HPDE6-E6E7 (cell line): ENCODE data around the gene GLRX2.
"Not testable (repeated sequence)": the region's sequence is repeated elsewhere in the genome, so short reads cannot be mapped to it uniquely, and the experiment has no call there.

Source experiments
- DNase-seq: peaks from one replicate; pipeline ENCODE4 v3.0.0; 2011; ENCODE audit warnings: missing footprints; ENCODE audit errors: extremely low spot score

Gene GLRX2

DNA sequence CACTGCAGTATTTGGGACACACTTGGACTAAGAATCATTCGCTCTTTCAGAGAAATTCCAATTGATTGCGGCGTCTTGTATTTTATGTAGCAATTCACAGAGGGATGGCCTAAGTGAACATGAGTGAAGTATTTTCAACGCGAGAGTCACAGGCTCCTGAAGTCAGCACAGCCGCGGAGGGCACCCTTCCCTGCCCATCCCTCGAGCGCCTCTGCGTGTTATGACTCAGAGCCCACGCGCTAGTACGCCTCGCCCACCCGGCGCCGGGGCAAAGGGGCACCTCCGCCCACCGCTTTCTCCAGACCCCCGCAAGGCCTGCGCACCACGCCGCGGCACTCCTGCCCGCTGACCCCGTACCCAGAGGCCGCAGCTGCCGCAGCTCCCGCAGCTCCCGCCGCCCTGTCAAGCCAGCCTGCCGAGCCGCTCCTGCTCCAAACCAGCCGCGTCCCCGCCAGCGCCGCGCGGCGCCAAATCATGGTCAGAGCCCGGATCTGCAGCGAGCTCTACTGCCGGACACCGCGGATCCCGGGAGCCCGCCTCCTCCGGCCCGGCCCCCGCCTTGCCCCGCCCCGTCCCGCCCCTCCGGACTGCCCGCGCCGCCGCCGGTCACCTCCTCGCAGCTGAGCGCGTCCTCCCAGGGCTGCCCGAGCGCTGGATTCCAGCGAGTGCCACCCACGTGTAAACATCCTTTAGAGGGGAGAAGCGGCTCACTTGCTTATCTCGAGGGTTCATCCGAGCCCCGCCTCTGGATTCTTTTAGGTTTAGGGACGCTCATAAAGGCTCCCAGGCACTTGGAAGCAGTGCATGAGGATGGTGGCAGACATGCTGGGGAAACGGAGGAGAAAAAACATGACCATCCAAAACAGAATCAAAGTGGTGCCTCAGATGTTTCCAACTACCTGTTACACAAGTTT is at the start of gene GLRX2:
TSS of gene GLRX2 (minus strand) at position 508 of the 914 bp plus-strand sequence. CDS start at position 476, 32 bp downstream.
- peak; percentile 87 for DNase-seq

DNA sequence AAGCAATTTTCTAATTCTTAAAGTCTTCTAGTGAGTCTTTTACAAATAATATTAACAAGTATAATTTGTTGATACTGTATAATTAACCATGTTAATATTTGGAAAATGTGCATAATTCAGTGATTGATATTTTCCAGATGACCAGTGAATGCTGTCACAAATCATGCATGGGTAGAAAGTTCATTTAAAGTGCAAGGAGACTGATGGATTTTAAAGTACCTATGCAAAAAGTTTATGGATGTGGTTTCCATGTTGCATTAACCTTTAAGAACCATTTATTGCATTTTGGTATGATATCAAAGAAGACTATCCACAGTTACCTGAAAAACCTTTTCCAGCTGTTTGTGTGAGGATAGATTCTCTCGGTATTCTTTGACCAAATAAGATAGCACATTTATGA is 39.8 kb upstream of the GLRX2 start:
- DNase-seq, result no peak

DNA sequence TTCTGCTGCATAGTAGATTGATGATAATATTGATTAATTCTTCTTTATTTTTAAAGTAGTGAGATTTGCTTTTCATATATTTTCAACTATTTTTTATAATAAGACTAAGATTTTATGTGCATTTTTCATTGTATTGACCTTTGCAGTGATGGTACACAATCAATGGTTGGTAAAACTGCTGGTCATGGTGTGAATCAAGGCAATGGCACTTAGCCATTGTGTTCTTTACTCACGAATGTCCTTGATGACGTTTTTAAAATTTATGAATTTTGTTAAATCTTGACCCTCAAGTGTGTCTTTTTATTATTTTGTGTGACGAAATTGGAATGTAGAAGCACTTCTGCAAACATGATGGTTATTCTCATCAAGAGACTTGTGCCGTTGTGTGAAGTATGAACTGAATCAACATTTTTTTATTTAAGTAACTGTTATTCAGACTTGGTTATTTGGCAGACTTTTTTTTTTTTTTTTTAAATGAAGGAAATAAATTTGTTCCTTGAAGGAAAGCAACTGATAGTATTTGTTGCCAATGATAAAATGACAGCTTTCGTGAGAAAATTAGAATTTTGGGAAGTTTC is 39.2 kb upstream of the GLRX2 start:
- DNase-seq, result no peak

DNA sequence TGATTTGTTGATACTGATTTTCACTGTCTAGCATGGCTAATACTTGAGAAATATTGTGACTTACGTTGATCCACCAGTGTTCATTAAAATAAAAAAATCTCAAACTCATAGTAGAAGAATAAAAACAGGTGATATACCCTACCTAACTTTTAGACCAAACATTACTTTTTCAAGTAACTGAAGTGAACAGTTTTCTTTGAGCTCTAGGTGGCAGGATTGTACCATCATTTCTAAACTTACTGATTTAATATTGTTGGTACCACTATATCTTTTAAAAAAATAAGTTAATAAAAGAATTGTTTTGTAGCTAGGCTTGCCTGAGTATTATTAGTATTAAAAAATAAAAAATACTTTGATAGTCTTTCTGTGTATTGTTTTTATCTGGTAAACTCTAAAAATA is 38.1 kb upstream of the GLRX2 start:
- no peak for DNase-seq

DNA sequence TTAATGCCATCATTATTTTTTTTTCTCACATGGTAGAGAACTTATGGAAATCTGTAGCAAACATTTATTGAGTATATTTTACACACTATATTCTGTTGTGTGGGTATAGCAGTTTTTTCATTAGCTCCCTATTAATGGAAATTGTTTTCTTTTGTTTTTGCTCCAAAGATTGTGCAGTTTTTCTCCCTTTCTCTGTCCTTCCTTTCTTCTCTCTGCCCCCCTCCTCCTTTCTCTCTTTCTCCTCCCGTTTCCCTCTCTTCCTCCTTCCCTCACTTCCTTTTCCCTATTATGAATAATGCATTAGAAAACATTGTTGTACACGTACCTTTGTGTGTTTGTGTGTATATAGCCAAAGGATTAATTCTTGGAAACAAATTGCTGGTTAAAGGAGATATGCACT is 37.2 kb upstream of the GLRX2 start:
- DNase-seq, result no peak

GRCh38 chr1:193141804-193142203 is 36.6 kb upstream of the GLRX2 start:
- no peak for DNase-seq

GRCh38 chr1:193140254-193140653 is 35.0 kb upstream of the GLRX2 start:
- no peak for DNase-seq

- no peak for DNase-seq
Observed at GRCh38 chr1:193131266-193131860, 26.1 kb upstream of the GLRX2 start.

DNA sequence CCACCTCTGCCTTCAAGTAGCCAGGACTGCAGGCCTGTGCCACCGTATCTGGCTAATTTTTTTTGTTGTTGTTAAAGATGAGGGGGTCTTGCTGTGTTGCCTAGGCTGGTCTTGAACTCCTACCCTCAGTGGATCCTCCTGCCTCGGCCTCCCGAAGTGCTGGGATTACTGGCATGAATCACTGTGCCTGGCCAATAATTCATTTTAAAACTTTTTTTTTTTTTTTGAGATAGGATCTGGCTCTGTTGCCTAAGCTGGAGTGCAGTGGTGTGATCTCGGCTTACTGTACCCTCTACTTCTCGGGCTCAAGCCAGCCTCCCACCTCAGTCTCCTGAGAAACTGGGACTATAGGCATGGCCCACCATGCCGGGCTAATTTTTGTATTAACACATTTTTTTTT is 20.2 kb upstream of the GLRX2 start:
- DNase-seq, result no peak

GRCh38 chr1:193123751-193124150 is 18.5 kb upstream of the GLRX2 start:
- DNase-seq, result no peak

DNA sequence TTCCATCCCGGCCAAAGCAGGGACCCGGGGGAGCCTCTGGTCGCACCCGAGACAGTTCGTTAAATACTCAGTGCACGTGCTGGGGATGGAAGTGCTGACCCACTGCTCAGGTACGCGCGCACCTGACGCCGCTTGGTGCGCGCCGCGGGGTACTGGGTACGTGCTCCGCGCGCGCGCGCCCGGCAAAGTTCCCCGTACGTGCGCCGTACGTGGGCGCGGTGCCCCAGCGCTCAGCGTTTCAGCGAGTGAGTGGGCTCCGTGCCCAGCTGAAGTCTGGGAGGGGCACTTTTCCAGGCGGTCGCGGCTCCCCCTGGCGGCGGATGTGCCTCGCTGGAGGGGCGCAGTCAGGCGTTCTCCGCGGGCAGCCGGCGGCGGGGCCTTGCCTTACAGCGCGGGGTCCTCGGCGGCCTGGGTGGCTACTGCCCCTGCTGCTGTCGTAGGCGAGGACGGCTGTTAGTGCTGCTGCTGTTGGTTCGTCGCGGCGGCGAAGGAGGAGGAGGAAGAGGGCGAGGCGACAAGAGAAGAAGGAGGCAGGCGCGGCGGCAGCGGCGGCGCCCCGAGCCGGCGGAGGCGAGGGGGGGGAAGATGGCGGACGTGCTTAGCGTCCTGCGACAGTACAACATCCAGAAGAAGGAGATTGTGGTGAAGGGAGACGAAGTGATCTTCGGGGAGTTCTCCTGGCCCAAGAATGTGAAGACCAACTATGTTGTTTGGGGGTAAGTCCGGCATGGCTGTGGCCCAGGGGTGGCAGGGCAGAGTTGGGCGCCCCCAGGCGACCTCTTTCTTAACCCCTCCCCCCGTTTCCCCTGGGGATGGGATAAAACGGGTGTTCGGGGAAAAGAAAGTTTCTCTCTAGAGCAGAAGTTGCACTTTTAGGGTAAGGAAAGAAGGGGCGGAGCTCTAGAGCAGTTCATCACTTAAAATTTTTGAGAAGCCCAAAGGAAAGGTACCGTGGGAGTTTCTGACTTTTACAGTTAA is 16.7 kb upstream of the GLRX2 start, which contains the start of gene CDC73:
TSS of gene CDC73 (plus strand) at position 416 of the 978 bp plus-strand sequence. CDS start at position 586, 170 bp downstream.
- DNase-seq, result peak; percentile 88

- no peak for DNase-seq
Observed at GRCh38 chr1:193120604-193121166, 15.5 kb upstream of the GLRX2 start.

GRCh38 chr1:193118803-193119730 is 13.9 kb upstream of the GLRX2 start:
- no peak for DNase-seq

GRCh38 chr1:193118194-193118593 is 13.0 kb upstream of the GLRX2 start:
- no peak for DNase-seq

- not testable (repeated sequence) for DNase-seq
Observed at GRCh38 chr1:193117167-193117566, 12.0 kb upstream of the GLRX2 start.

GRCh38 chr1:193115629-193116227 is 10.5 kb upstream of the GLRX2 start:
- peak; percentile 82 for DNase-seq

DNA sequence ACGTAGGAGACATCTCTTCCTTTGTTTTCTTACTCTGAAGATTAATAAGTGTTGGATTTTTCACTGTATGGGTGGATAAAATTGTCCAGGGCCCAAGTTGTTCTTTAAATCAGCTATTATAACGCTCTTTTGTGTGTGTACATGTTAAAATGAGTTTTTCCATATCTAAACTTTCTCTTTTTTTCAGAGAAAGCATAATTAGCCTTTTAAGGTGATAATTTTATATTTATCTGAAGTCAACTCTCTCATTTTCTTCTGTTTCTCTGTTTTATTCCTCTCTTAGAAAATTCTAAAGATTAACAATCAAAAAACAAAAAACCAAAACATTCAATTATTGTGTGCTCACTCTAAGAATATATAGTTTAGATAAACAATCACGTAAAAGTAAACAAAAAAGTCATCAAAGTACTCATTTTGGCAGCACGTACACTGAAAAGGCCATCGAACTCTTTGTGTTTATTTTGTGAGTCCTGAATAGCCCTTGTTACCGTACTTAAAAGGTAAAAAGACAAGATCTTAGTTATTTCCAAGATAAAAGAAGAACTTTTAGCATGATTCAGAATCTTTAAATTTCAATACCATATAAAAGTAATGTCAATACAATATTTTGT is 9.4 kb upstream of the GLRX2 start:
- no peak for DNase-seq

DNA sequence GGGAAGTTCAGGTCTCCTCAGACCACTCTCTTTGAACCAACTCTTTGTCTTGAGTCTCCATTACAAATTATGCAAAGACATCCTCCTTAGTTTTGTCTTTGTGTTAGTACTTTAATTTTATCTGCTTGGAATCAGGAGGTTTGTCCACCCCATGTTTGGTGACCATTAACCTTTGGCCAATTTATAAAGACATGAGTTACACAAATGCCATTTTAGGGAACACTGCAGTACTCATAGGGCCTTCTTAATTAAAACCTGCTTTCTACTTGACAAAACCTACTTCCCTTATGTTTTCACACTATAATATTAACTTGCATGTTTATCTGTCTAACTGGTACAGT is 8.7 kb upstream of the GLRX2 start:
- DNase-seq, result no peak

- no peak for DNase-seq
Observed at GRCh38 chr1:193113258-193113991, 8.2 kb upstream of the GLRX2 start.
